Vagina (tissue), 2 donors: ENCODE data around the gene OCRL. TPM values are rescaled to one million over a fixed set of nuclear protein-coding genes. Genes with fewer than 3 reads are reported as not detected.
"Not testable (repeated sequence)": the region's sequence is repeated elsewhere in the genome, so short reads cannot be mapped to it uniquely, and the experiment has no call there.

ENCODE experiments used
- DNase-seq, 2 donors: peaks; one replicate each; pipeline ENCODE4 v3.0.0-alpha.2; 2017; ENCODE audit errors: extremely low spot score in 2 of 2
- H3K27ac ChIP-seq: fragments of 200-600 bp; sonication (generic); one replicate; pipeline ENCODE4 v1.5.1; 2019
- H3K27me3 ChIP-seq: fragments of 200-600 bp; sonication (generic); one replicate; pipeline ENCODE4 v1.5.1; 2019
- H3K36me3 ChIP-seq, 2 donors: fragments of 200-600 bp; sonication (generic); one replicate each; pipeline ENCODE4 v1.5.1; 2017 to 2019
- H3K4me1 ChIP-seq: fragments of 200-600 bp; sonication (generic); one replicate; pipeline ENCODE4 v1.5.1; 2019
- H3K4me3 ChIP-seq, 2 donors: fragments of 200-600 bp; sonication (generic); 1 replicate in 1 of 2; 2 replicates in 1 of 2; pipeline ENCODE4 v1.5.1; 2016 to 2019
- H3K9me3 ChIP-seq: fragments of 200-600 bp; sonication (generic); one replicate; pipeline ENCODE4 v1.5.1; 2019
- POLR2A ChIP-seq, 2 donors: fragments of 450-650 bp; IDR thresholded peaks; one replicate each; pipeline ENCODE4 v1.6.1; 2017; ENCODE audit warnings: antibody characterized with exemption in 2 of 2, mild to moderate bottlenecking in 2 of 2, moderate library complexity in 2 of 2
- POLR2AphosphoS5 ChIP-seq, 2 donors: sonication (generic); formaldehyde crosslinking; IDR thresholded peaks; one replicate each; pipeline ENCODE4 v1.9.0; 2017; ENCODE audit warnings: antibody characterized with exemption in 2 of 2, mild to moderate bottlenecking in 2 of 2, low read depth in 1 of 2; ENCODE audit not compliant: insufficient read depth in 1 of 2
- intact Hi-C: fragments of 100-400 bp; cut with DNase I; formaldehyde crosslinking; loops from one replicate; pipeline ENCODE4 v1.15.1; 2023
- total RNA-seq: library from RNA; depleted of rRNA; stranded (reverse); fragments of >200 nt; gene quantifications from one replicate; pipeline ENCODE4 v1.2.3, GENCODE V29; 2016
- TF ChIP-seq, protein P1 (sequence below), 3 experiments: fragments of 450-650 bp in 2 of 3; fragments of 200-600 bp in 1 of 3; sonication (generic) in 1 of 3; IDR thresholded peaks; one replicate each; pipeline ENCODE4 v1.5.1; 2017 to 2019; ENCODE audit warnings: antibody characterized with exemption in 3 of 3, mild to moderate bottlenecking in 2 of 3, moderate library complexity in 2 of 3

OCRL gene
- total RNA-seq, 1 donor from 2014 or later, result 14.5 TPM

DNA sequence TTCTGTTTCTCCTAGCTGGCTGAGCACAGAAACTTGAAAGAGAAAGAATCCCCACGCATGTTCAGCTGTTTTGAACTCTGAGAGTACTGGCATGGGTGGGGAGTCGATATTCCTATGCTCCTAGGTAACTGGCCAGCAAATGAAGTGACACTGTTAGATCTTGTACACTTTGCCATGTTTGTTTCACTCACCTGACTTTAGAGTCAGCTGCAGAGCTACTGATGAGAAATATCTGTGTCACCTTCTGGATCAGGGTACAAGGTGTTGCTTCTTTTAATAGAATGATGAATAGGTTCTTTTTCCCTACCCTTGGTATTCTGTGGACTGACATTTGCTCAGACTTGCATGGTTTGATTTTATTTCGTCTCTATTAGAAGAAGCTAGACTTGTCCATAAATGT is 28.3 kb downstream of the OCRL start:
- no peak for TF ChIP-seq POLR2A (IDR thresholded peaks at IDR 0.05)
- TF ChIP-seq POLR2AphosphoS5 (IDR thresholded peaks at IDR 0.05; ENCODE audit: insufficient read depth in 1 of 2, low read depth in 1 of 2), result no peak
- TF ChIP-seq, protein P1, sequence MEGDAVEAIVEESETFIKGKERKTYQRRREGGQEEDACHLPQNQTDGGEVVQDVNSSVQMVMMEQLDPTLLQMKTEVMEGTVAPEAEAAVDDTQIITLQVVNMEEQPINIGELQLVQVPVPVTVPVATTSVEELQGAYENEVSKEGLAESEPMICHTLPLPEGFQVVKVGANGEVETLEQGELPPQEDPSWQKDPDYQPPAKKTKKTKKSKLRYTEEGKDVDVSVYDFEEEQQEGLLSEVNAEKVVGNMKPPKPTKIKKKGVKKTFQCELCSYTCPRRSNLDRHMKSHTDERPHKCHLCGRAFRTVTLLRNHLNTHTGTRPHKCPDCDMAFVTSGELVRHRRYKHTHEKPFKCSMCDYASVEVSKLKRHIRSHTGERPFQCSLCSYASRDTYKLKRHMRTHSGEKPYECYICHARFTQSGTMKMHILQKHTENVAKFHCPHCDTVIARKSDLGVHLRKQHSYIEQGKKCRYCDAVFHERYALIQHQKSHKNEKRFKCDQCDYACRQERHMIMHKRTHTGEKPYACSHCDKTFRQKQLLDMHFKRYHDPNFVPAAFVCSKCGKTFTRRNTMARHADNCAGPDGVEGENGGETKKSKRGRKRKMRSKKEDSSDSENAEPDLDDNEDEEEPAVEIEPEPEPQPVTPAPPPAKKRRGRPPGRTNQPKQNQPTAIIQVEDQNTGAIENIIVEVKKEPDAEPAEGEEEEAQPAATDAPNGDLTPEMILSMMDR (IDR thresholded peaks at IDR 0.05), result no peak
- DNase-seq, result no peak
- Histone ChIP-seq H3K9me3 (no peaks in the 10 kb centered on the region), H3K4me3 (no peak overlapping the region), H3K36me3 (peaks cover 0 to 1% of the 10 kb centered on the region in 2 donors), H3K27me3 (no peaks in the 10 kb centered on the region), H3K27ac (no peak overlapping the region), H3K4me1 (no peaks in the 10 kb centered on the region)
- intact Hi-C loops, result no loop called here

DNA sequence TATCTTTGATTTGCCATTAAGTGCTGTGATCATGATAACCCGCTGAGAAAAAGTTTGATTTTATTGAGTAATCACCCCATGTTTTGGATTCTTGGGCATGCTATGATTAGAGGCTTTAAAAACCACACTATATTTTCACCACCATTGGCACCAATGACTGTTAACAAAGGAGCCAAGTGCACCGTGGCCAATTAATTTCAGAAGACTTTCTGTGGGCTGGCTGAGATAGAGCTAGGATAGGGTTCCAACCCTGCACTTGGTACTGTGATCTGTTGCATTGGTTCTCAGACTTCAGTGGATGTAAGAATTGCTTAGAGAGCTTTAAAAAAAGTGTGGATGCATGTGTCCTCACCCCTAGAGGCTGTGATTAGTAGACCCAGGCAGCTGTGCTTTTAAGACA is 32.4 kb downstream of the OCRL start:
- H3K27me3 ChIP-seq, result no peaks in the 10 kb centered on the region
- H3K9me3 ChIP-seq, result no peaks in the 10 kb centered on the region
- no peak for TF ChIP-seq POLR2AphosphoS5 (IDR thresholded peaks at IDR 0.05; ENCODE audit: insufficient read depth in 1 of 2, low read depth in 1 of 2)
- TF ChIP-seq POLR2A (IDR thresholded peaks at IDR 0.05), result no peak
- TF ChIP-seq, protein P1 (IDR thresholded peaks at IDR 0.05), result no peak
- peaks cover 0 to 4% of the 10 kb centered on the region in 2 donors for H3K36me3 ChIP-seq
- no peak for DNase-seq
- H3K27ac ChIP-seq, result no peak overlapping the region
- H3K4me3 ChIP-seq, result no peak overlapping the region
- H3K4me1 ChIP-seq, result no peaks in the 10 kb centered on the region
- intact Hi-C loops, result no loop called here

DNA sequence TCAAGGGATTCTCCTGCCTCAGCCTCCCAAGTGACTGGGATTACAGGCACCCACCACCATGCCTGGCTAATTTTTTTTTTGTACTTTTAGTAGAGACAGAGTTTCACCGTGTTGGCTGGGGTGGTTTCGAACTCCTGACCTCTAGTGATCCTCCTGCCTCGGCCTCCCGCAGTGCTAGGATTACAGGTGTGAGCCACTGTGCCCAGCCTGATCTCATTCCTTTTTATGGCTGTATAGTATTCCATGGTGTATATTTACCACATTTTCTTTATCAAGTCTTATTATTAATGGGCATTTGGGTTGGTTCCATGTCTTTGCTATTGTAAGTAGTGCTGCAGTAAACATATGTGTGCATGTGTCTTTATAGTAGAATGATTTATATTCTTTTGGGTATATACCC is 33.6 kb downstream of the OCRL start:
- H3K27ac ChIP-seq, H3K4me1 ChIP-seq, intact Hi-C loops, H3K27me3 ChIP-seq, H3K36me3 ChIP-seq, DNase-seq, H3K4me3 ChIP-seq, H3K9me3 ChIP-seq: not testable (repeated sequence)

DNA sequence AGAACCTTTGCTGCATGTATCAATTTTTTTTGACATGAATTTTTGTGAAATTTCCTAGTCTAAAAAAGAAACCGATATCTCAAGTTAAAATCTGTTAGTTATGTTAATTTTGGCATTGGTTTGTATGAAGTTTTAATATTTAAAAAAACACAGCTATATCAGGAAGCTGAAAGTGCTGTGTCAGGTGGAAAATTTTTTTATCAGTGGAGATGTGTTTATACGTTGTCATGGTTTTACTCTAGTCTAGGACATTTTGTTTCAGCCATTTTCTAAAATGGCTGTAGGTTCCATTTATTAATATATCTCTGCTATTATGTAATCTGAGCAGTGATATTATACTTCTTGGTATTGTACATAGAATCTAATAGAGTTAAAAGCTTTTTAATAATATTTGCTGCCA is 34.2 kb downstream of the OCRL start:
- intact Hi-C loops, result no loop called here
- Histone ChIP-seq H3K27ac (no peak overlapping the region), H3K36me3 (peaks cover 0 to 4% of the 10 kb centered on the region in 2 donors), H3K4me3 (no peak overlapping the region), H3K27me3 (no peaks in the 10 kb centered on the region), H3K9me3 (no peaks in the 10 kb centered on the region), H3K4me1 (no peaks in the 10 kb centered on the region)
- TF ChIP-seq, protein P1 (IDR thresholded peaks at IDR 0.05), result no peak
- TF ChIP-seq POLR2AphosphoS5 (IDR thresholded peaks at IDR 0.05; ENCODE audit: insufficient read depth in 1 of 2, low read depth in 1 of 2) (no peak), POLR2A (IDR thresholded peaks at IDR 0.05) (no peak)
- no peak for DNase-seq

DNA sequence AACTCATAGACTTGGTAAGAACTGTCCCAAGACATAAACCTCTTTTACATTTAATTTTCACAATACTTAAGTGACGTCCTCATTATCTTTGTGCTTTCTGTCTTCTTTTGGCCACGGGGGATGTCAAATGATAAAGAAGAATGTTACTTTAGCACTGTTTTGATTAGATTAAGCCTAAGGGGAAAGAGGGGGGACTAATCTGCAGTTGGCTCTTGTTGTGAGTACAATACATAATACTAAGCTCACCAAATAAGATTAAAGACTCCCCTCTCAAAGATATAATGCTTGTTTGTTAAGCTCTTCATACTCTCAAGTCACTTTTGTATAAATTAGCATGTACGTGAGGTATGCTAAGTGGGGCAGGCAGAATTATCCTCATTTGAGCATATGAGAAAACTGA is 36.5 kb downstream of the OCRL start:
- TF ChIP-seq, protein P1 (IDR thresholded peaks at IDR 0.05), result no peak
- no peak for TF ChIP-seq POLR2AphosphoS5 (IDR thresholded peaks at IDR 0.05; ENCODE audit: insufficient read depth in 1 of 2, low read depth in 1 of 2)
- no peak for TF ChIP-seq POLR2A (IDR thresholded peaks at IDR 0.05)
- Histone ChIP-seq H3K27ac (no peak overlapping the region), H3K4me3 (no peak overlapping the region), H3K4me1 (no peaks in the 10 kb centered on the region), H3K36me3 (peaks cover 0 to 4% of the 10 kb centered on the region in 2 donors), H3K9me3 (no peaks in the 10 kb centered on the region), H3K27me3 (no peaks in the 10 kb centered on the region)
- intact Hi-C loops, result no loop called here
- DNase-seq, result no peak

DNA sequence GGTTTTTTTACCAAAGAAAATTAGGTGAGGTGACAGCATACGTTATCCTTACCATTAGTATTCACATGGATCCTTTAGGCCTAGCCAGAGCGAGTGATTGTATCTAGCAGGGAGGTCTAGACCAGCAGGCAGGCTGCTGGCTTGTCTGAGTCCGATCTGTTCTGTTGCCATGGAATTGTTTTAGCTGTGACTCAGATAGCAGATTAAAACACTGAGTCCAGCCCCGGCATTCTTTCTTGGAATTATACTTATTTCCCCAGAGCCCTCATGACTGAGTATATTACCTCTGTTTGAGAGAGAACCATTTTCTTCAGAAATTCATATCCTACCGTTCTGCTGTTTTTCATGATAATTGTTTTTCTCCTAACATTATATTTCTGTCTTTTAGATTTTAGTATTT is 37.4 kb downstream of the OCRL start:
- intact Hi-C loops, result no loop called here
- no peaks in the 10 kb centered on the region for H3K4me1 ChIP-seq
- H3K27ac ChIP-seq, result no peak overlapping the region
- H3K9me3 ChIP-seq, result no peaks in the 10 kb centered on the region
- TF ChIP-seq POLR2A (IDR thresholded peaks at IDR 0.05) (no peak), POLR2AphosphoS5 (IDR thresholded peaks at IDR 0.05; ENCODE audit: insufficient read depth in 1 of 2, low read depth in 1 of 2) (no peak)
- TF ChIP-seq, protein P1 (IDR thresholded peaks at IDR 0.05), result no peak
- no peak for DNase-seq
- H3K4me3 ChIP-seq, result no peak overlapping the region
- H3K27me3 ChIP-seq, result no peaks in the 10 kb centered on the region
- peaks cover 0 to 4% of the 10 kb centered on the region in 2 donors for H3K36me3 ChIP-seq
